GM12801 (cell line): Measurements from ENCODE around the gene SAYSD1.

Source experiments
- CTCF ChIP-seq: IDR thresholded peaks from one replicate; pipeline ENCODE4 v1.5.1; 2011; ENCODE audit warnings: control low read depth; ENCODE audit not compliant: insufficient read length; ENCODE audit errors: extremely low read depth

Gene SAYSD1

GRCh38 chr6:39114704-39115599 lies at the start of gene SAYSD1:
Gene SAYSD1 (minus strand): TSS chr6:39115186. CDS start chr6:39115089, 97 bp downstream.
- no peak for TF ChIP-seq CTCF

- no peak for TF ChIP-seq CTCF
Measured at GRCh38 chr6:39157511-39157910, 42.5 kb upstream of the SAYSD1 start.

GRCh38 chr6:39156801-39157200 lies 41.8 kb upstream of the SAYSD1 start:
- TF ChIP-seq CTCF = no peak

- no peak for TF ChIP-seq CTCF
Measured at GRCh38 chr6:39154705-39155104, 39.7 kb upstream of the SAYSD1 start.

GRCh38 chr6:39153766-39154397 lies 38.9 kb upstream of the SAYSD1 start:
- no peak for TF ChIP-seq CTCF

- no peak for TF ChIP-seq CTCF
Measured at GRCh38 chr6:39152262-39152661, 37.3 kb upstream of the SAYSD1 start.

GRCh38 chr6:39151211-39151610 lies 36.2 kb upstream of the SAYSD1 start:
- TF ChIP-seq CTCF = no peak
